Bronchial epithelial cell (primary cell): ENCODE data around the gene PPP2R5E. TPM values are rescaled to one million over a fixed set of nuclear protein-coding genes. Genes with fewer than 3 reads are reported as not detected.

Experiments
- DNase-seq: peaks from one replicate; pipeline ENCODE4 v3.0.0-alpha.2; 2010; ENCODE audit warnings: low read depth
- FAIRE-seq: peaks from 2 replicates; lab custom pipeline; 2011; peaks lifted over from hg19 to GRCh38; lab: Jason Lieb, UNC
- H3K27me3 ChIP-seq: 2 replicates; pipeline ENCODE4 v1.5.1; 2011; ENCODE audit warnings: low read length; ENCODE audit not compliant: control insufficient read depth, insufficient read depth
- H3K36me3 ChIP-seq: 2 replicates; pipeline ENCODE4 v1.5.1; 2011; ENCODE audit warnings: low read length; ENCODE audit not compliant: control insufficient read depth, insufficient read depth
- H3K4me3 ChIP-seq: 2 replicates; pipeline ENCODE4 v1.5.1; 2011; ENCODE audit warnings: mild to moderate bottlenecking, low read depth, low read length, control low read depth
- total RNA-seq: library from RNA; depleted of rRNA; stranded (reverse); fragments of >200 nt; gene quantifications from 2 replicates; pipeline ENCODE4 v1.2.1, GENCODE V29; 2014
- TF ChIP-seq, protein P1 (sequence below): IDR thresholded peaks from 2 replicates; pipeline ENCODE4 v1.5.1; 2011; ENCODE audit warnings: mild to moderate bottlenecking, moderate library complexity, low read length, control low read depth, inconsistent platforms; ENCODE audit not compliant: insufficient read depth, severe bottlenecking

PPP2R5E gene
- total RNA-seq, 1 donor from 2014 or later: 11.6 TPM

DNA sequence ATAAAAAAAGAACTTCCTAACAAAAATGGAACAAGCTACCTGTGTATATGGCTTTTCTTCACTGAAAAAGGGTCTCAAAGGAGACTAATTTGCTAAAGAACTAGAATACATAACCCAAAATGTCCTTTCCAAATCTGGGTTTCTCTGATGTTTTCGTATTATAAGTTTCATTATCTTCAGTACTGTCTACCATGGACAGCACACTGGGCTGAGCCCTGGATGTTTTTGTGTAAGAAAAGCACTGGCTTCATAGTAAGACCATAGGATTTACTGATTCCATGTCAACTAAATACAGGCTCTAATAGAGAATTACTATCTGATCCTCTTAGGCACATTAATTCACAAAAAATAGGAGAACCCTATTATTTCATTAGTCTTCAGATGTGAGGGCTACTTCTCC lies 130.2 kb downstream of the PPP2R5E start:
- Histone ChIP-seq H3K4me3 (no peak overlapping the region), H3K36me3 (no peaks in the 10 kb centered on the region), H3K27me3 (no peaks in the 10 kb centered on the region)
- DNase-seq: no peak
- no peak for FAIRE-seq
- TF ChIP-seq, protein P1, sequence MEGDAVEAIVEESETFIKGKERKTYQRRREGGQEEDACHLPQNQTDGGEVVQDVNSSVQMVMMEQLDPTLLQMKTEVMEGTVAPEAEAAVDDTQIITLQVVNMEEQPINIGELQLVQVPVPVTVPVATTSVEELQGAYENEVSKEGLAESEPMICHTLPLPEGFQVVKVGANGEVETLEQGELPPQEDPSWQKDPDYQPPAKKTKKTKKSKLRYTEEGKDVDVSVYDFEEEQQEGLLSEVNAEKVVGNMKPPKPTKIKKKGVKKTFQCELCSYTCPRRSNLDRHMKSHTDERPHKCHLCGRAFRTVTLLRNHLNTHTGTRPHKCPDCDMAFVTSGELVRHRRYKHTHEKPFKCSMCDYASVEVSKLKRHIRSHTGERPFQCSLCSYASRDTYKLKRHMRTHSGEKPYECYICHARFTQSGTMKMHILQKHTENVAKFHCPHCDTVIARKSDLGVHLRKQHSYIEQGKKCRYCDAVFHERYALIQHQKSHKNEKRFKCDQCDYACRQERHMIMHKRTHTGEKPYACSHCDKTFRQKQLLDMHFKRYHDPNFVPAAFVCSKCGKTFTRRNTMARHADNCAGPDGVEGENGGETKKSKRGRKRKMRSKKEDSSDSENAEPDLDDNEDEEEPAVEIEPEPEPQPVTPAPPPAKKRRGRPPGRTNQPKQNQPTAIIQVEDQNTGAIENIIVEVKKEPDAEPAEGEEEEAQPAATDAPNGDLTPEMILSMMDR: no peak

- Histone ChIP-seq H3K36me3 (no peaks in the 10 kb centered on the region), H3K4me3 (no peak overlapping the region), H3K27me3 (no peaks in the 10 kb centered on the region)
- FAIRE-seq: no peak
- TF ChIP-seq, protein P1: no peak
- DNase-seq: no peak
These were observed 136.8 kb downstream of the PPP2R5E start for GRCh38 chr14:63406333-63406732.

GRCh38 chr14:63405715-63406114 lies 137.5 kb downstream of the PPP2R5E start:
- DNase-seq (no peak), FAIRE-seq (no peak)
- Histone ChIP-seq H3K36me3 (no peaks in the 10 kb centered on the region), H3K27me3 (no peaks in the 10 kb centered on the region), H3K4me3 (no peak overlapping the region)
- TF ChIP-seq, protein P1: no peak

- no peak overlapping the region for H3K4me3 ChIP-seq
- no peaks in the 10 kb centered on the region for H3K36me3 ChIP-seq
- TF ChIP-seq, protein P1: no peak
- DNase-seq (no peak), FAIRE-seq (no peak)
- no peaks in the 10 kb centered on the region for H3K27me3 ChIP-seq
These were observed 138.3 kb downstream of the PPP2R5E start for GRCh38 chr14:63404906-63405305.

DNA sequence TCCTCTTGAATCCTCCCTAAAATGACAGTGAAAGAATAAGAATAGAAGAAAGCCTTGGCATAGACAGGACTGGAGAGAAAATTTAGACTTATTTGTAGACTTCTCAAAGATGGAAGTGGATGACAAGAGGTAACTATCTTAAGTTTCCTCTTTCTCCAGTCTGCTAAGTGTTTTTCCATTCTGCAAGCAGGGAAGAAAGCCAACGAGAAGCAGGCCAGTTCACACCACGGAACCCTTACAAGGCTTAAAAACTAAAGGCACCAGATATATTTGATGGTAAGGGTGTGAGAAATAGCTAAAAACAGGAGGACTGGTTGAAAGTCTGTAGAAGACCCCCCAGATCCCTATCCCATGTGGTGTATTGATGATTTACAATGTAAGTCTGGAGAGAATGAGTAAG lies 141.5 kb downstream of the PPP2R5E start:
- Histone ChIP-seq H3K4me3 (no peak overlapping the region), H3K27me3 (no peaks in the 10 kb centered on the region), H3K36me3 (no peaks in the 10 kb centered on the region)
- FAIRE-seq (no peak), DNase-seq (no peak)
- TF ChIP-seq, protein P1: no peak

- TF ChIP-seq, protein P1: no peak
- FAIRE-seq: no peak
- no peak for DNase-seq
- Histone ChIP-seq H3K27me3 (no peaks in the 10 kb centered on the region), H3K4me3 (no peak overlapping the region), H3K36me3 (no peaks in the 10 kb centered on the region)
These were observed 144.2 kb downstream of the PPP2R5E start for GRCh38 chr14:63398952-63399351.
